ENCODE results near the gene CES2.
"Not testable (repeated sequence)": the region's sequence is repeated elsewhere in the genome, so short reads cannot be mapped to it uniquely, and the experiment has no call there.

CES2 gene

DNA sequence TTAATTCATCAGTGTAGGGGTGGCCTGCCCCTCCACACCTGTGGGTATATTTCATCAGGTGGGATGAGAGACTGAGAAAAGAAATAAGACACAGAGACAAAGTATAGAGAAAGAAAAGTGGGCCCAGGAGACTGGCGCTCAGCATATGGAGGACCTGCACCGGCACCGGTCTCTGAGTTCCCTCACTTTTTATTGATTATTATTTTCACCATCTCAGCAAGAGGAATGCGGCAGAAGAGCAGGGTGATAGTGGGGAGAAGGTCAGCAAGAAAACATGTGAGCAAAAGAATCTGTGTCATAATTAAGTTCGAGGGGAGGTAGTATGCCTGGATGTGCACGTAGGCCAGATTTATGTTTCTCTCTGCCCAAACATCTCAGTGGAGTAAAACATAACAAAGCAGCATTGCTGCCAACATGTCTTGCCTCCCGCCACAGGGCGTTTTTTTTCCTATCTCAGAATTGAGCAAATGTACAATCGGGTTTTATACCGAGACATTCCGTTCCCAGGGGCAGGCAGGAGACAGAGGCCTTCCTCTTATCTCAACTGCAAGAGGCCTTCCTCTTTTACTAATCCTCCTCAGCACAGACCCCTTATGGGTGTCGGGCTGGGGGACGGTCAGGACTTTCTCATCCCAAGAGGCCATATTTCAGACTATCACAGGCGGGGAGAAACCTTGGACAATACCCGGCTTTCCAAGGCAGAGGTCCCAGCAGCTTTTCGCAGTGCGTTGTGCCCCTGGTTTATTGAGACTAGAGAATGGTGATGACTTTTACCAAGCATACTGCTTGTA, 20.2 kb downstream of the CES2 start:
- not testable (repeated sequence) for DNase-seq

GRCh38 chr16:66956154-66956457, 20.8 kb downstream of the CES2 start:
- DNase-seq: not testable (repeated sequence)

GRCh38 chr16:66958857-66959703, 23.8 kb downstream of the CES2 start:
- DNase-seq: no peak

DNA sequence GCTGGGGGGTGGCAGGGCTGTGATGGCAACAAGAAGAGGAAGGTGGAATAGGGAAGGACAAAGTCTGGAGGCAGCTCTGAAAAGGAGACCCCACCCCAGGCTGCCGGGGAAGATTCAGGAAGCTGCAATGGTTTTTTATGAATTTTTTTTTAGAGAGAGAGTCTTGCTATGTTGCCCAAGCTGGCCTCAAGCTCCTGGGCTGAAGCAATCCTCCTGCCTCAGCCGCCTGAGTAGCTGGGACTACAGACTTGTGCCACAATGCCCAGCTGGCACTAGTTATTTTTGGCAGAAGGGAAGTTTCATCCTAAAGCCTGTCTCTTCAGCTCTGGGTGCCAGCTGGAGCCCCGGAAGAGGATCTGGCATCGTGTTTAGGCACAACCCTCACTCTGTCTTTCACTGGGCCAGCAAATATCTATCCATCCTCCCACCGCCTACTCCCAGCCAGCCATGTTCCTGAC, 24.4 kb downstream of the CES2 start:
- no peak for DNase-seq

- no peak for DNase-seq
Measured at GRCh38 chr16:66960270-66960669, 25.0 kb downstream of the CES2 start.

DNA sequence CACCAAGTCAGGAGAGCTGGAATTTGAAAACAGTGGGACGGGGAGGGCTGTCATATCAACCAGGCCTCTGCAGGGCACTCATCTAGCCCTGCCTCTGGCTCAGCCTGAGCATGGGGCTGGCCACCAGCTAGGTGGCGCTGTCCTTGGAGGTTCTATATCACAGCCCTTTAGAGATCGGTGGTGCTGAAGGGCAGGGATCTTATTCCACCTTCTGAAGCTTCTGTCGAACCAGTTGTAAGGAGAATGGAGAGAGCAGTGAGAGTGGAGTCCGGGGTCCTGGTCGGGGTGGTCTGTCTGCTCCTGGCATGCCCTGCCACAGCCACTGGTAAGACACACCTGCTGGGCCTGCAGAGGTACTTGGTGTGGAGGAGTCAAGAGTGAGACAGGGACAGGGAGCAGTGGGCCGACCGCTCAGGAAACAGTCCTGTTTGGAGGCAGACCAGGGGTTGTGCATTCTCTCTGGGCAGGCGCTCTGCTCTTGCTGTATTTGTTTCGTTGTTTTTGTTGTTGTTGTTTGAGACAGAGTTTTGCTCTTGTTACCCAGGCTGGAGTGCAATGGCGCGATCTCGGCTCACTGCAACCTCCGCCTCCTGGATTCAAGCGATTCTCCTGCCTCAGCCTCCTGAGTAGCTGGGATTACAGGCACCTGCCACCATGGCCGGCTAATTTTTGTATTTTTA, 25.9 kb downstream of the CES2 start, which contains the start of gene CES3:
TSS of gene CES3 (plus strand) at position 202 of the 680 bp plus-strand sequence. CDS start at position 244, 42 bp downstream.
- DNase-seq: peak; percentile 17 to 50

DNA sequence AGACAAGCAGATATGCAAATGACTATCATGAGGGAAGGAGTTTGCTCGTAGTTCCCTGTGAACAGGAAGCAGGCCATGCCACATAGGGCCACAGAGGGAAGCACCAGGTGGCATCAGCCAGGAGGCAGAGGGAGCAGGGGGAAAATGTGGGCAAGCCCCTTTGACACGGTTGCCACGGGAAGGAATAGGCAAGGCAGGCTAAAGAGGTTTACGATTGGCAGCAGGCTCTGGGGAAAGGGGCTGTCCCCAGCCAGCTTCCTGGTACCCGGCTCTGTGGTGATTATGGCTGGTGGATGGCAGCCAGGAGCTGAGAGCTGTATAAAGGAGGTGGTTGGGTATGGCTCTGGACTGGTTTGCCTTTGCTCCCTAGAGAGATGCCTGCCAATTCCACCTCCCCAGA, 26.6 kb downstream of the CES2 start:
- DNase-seq: no peak

DNA sequence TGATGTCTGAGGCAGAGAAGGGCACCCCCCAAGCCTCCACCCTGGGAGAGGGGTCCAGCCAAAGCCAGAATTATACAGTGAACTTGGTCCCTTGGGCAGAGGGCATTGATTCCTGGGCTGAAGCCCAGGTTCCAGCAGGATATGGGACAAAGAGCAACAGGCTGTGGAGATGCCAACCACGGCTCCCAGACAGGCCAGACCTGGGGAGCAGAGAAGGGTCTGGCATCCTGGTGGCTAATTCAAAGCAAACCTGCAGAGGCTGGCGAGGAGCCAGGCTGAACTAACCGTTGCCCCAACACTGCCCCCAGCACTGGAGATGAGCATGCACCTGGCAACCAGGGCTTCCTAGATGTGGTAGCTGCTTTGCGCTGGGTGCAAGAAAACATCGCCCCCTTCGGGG, 28.7 kb downstream of the CES2 start:
- DNase-seq: no peak

- DNase-seq: no peak
Measured at GRCh38 chr16:66968847-66969246, 33.5 kb downstream of the CES2 start.

DNA sequence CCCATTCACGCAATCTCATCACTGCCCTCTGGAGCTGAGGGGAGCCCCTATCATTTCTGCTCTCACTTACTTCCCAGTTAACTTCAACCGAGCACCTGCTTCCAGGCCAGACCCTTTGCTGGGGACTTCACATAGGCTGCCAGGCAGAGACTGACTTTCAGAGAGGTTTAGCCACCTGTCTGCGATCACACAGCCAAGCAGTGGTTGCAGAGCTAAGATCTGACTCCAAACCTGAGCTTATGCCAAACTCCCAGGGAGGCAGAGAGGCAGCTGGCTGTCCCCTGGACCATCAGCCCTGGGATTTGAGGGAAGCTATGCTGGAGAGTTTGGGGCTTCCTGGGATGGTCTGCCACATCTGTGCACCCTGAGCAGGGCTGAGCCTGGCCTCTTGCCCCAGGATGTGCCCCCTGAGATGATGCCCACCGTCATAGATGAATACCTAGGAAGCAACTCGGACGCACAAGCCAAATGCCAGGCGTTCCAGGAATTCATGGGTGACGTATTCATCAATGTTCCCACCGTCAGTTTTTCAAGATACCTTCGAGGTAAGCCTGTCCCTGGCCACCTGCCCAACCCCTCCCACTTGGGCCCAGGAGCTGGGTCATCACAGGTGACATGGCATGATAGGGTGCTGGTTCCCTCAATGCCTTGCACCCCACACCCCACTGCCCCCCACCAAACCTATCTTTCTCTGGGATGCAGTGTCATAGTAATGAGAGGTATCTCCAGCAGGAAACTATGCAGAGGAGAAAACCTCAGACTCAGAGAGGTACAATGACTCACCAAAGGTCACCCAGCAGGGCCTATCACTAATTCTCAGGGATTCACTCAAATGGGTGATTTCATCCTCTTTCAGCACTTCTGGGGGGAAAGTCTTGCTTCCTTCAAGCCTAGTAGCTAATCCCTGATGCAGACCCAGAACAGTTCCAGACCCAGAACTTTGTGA, 35.7 kb downstream of the CES2 start:
- no peak for DNase-seq

GRCh38 chr16:66972983-66973382, 37.7 kb downstream of the CES2 start:
- no peak for DNase-seq

GRCh38 chr16:66973716-66974115, 38.4 kb downstream of the CES2 start:
- no peak for DNase-seq

DNA sequence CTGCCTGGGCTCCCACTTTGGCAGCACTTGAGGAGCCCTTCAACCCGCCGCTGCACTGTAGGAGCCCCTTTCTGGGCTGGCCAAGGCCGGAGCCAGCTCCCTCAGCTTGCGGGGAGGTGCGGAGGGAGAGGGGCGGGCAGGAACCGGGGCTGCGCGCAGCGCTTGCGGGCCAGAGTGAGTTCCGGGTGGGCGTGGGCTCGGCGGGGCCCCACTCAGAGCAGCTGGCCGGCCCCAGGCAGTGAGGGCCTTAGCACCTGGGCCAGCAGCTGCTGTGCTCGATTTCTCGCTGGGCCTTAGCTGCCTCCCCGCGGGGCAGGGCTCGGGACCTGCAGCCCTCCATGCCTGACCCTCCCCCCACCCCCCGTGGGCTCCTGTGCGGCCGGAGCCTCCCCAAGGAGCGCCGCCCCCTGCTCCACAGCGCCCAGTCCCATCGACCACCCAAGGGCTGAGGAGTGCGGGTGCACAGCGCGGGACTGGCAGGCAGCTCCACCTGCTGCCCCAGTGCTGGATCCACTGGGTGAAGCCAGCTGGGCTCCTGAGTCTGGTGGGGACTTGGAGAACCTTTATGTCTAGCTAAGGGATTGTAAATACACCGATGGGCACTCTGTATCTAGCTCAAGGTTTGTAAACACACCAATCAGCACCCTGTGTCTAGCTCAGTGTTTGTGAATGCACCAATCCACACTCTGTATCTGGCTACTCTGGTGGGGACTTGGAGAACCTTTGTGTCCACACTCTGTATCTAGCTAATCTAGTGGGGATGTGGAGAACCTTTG, 39.0 kb downstream of the CES2 start:
- DNase-seq: not testable (repeated sequence)

DNA sequence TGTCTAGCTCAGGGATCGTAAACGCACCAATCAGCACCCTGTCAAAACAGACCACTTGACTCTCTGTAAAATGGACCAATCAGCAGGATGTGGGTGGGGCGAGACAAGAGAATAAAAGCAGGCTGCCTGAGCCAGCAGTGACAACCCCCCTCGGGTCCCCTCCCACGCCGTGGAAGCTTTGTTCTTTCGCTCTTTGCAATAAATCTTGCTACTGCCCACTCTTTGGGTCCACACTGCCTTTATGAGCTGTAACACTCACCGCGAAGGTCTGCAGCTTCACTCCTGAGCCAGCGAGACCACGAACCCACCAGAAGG, 39.6 kb downstream of the CES2 start:
- not testable (repeated sequence) for DNase-seq

DNA sequence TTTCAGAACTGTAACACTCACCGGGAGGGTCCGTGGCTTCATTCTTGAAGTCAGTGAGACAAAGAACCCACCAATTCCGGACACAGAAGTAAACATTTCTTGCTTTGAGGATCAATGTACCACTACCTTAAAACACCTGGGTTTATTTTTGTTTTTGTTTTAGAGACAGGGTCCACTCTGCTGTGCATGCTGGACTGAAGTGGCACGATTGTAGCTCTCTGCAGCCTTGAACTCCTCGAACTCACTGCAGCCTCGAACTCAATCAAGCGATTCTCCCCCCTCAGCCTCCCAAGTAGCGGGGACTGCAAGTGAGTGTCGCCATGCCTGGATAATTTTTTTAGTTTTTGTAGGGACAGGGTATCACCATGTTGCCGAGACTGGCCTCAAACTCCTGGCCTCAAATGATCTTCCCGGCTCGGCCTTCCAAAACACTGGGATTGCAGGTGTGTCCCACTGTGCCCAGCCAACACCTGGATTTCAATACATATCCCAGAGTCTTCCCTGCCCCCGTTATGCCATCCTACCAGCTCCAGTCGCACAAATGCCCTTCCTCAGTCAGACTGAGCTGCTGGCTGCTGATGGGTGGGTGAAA, 40.1 kb downstream of the CES2 start:
- no peak for DNase-seq

GRCh38 chr16:66976746-66977145, 41.4 kb downstream of the CES2 start:
- DNase-seq: no peak

DNA sequence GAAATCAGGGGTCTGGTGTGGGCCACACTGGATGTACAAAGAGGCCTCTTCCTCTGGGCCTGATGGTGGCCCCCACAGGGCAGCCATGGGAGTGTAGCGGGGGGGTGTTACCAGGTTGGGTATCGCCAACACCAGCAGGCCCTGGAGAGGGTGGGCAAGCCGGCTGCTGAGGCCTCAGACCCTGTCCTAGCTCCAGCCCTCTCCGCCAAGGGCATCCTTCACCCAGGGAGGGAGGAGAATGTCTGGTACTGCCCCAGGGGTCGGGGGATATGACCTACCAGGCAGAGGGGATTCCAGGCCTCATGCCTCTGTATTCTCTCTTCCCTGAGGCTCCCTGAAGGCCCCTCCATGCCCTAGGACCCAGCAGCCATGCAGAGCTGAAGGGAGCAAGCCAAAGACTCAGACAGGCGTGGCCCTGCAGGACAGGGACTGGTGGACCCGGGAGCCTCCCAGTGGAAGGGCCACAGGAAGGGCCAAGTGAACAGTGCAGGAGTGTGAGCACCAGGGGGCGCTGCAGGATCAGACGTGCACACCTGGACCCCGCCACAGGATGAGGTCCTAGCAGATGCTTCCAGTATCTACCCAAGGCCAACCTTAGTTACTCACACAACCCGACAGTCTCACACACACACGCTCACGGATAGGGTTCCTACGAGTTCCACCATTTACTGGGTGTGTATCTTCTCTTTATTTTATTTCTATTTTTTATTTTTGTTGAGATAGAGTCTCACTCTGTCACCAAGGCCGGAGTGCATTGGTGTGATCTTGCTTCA, 42.2 kb downstream of the CES2 start:
- DNase-seq: peak; percentile 18 to 49

DNA sequence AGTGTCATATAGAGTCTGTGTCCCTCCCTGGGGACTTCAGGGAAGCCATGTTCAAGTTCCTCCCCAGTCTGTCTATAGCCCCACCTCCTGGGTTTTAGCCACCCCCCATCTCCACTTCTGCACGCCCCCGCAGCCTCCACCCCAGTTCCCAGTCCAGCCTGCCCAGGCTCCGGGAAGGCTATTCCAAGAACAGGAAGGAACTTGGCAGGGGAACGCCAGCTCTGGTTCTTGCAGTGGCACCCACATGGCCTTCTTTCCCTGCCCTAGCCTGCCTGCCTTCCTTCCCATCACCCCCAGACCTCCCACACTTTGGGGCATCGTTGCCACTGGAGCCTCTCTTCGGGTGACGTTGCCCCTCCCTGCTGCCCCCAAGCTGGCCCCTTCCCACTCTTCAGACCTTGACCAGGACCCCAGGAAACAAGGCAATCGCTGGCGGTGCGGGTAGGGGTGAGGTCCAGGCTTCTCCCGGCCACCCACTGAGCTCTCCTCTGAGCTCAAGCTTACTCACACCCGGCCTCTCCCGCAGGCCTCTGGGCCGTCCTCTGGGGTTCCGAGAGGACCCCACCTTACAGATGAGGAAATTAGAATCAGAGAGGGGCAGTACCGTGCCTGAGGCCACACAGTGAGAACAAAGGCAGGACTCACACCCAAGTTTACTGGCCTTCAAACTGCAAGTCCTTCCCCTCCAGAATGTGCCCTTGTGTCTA, 43.8 kb downstream of the CES2 start:
- DNase-seq: no peak

DNA sequence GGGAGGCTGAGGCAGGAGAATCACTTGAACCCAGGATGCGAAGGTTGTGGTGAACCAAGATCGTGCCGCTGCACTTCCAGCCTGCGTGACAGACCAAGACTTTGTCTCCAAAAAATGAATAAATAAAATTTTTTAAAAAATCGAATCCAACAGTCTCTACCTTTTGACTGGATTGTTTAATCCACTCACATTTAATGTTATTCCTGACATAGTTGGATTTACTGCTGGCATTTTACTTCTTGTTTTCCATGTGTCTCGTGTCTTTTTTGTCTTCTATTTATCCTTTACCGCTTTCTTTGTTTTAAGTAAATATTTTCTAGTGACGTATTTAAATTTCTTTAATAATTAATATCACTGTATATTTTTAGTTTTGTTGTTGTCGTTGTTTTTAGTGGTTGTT, 47.7 kb downstream of the CES2 start:
- DNase-seq: no peak

DNA sequence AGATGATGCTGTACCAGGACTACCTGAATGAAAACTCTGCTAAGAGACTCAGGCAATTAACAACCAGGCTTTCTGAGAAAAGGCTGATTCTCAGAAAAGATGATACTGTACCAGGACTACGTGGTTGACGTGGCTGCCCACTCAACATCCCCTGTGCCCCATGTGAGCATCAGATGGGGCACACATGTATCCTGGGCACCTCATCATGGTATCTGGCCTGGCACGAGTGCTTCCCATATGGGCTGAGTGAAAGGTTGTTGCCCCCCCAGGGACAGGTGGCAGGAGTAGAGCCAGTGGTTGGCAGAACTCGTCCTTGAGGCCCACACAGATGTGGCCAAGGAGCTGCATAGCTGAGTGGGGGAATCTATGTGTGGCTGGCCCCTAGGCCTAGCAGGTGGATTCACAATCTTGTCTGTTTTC, 49.6 kb downstream of the CES2 start:
- DNase-seq: no peak

Measured in NCI-H1930 (cell line).